T-cell (primary cell): ENCODE data around the gene MTMR3. TPM values are rescaled to one million over a fixed set of nuclear protein-coding genes. Genes with fewer than 3 reads are reported as not detected.

Source experiments
- ATAC-seq, 4 experiments: fragments of 200-7000 bp in 3 of 4; fragments of 150-1000 bp in 1 of 4; cut with Tn5 transposase; replicated peaks in 1 of 4; 1 replicate in 3 of 4; 2 replicates in 1 of 4; pipeline ENCODE4 v1.10.0; 2021; ENCODE audit warnings: moderate library complexity in 3 of 4, mild to moderate bottlenecking in 2 of 4, moderate number of reproducible peaks in 1 of 4
- CTCF ChIA-PET, 2 donors: fragments of 300-600 bp; sonication (Branson Sonifier 250); formaldehyde crosslinking; loops; one replicate each; lab custom pipeline; 2022; ENCODE audit warnings: antibody characterized with exemption in 2 of 2; lab: Charles Lee
- POLR2A ChIA-PET, 2 donors: fragments of 300-600 bp; sonication (Branson Sonifier 250); formaldehyde crosslinking; loops; one replicate each; lab custom pipeline; 2022; ENCODE audit warnings: antibody characterized with exemption in 2 of 2; lab: Charles Lee
- DNase-seq, 35 experiments: peaks; one replicate each; pipeline versions ENCODE4 v3.0.0 to v3.0.0-alpha.2; 2013 to 2023
- H3K27ac ChIP-seq: one replicate; pipeline ENCODE4 v1.5.1; 2013; ENCODE audit warnings: low read length
- H3K27me3 ChIP-seq, 2 experiments: replicated peaks in 1 of 2; 1 replicate in 1 of 2; 2 replicates in 1 of 2; pipeline versions ENCODE4 v1.6.1 to v1.7.0; 2013; ENCODE audit warnings: low read length in 1 of 2, mixed read lengths in 1 of 2; ENCODE audit not compliant: control insufficient read depth in 2 of 2, insufficient read depth in 2 of 2; ENCODE audit errors: extremely low read depth in 1 of 2
- H3K36me3 ChIP-seq, 2 donors: 1 replicate in 1 of 2; 2 replicates in 1 of 2; pipeline versions ENCODE4 v1.6.1 to v1.7.0; 2013; ENCODE audit warnings: low read length in 1 of 2; ENCODE audit not compliant: control insufficient read depth in 2 of 2, insufficient read depth in 1 of 2; ENCODE audit errors: extremely low read depth in 1 of 2
- H3K4me1 ChIP-seq, 2 experiments: 1 replicate in 1 of 2; 2 replicates in 1 of 2; pipeline versions ENCODE4 v1.6.1 to v1.7.0; 2013; ENCODE audit warnings: low read length in 2 of 2, mixed read lengths in 1 of 2; ENCODE audit not compliant: insufficient read depth in 2 of 2, control insufficient read depth in 1 of 2; ENCODE audit errors: extremely low read depth in 1 of 2
- H3K4me3 ChIP-seq, 2 donors: 1 replicate in 1 of 2; 2 replicates in 1 of 2; pipeline versions ENCODE4 v1.5.1 to v1.7.0; 2013; ENCODE audit warnings: mild to moderate bottlenecking in 2 of 2, low read length in 1 of 2, moderate library complexity in 1 of 2; ENCODE audit not compliant: control insufficient read depth in 1 of 2; ENCODE audit errors: extremely low read depth in 1 of 2
- H3K9me3 ChIP-seq: 2 replicates; pipeline ENCODE4 v1.7.0; 2013
- H3K27ac Mint-ChIP-seq, 2 donors: one replicate each; pipeline ENCODE4 v1.8.0; 2020 to 2021; ENCODE audit warnings: mild to moderate bottlenecking in 2 of 2, mixed read lengths in 2 of 2
- H3K27me3 Mint-ChIP-seq, 2 donors: one replicate each; pipeline ENCODE4 v1.8.0; 2021 to 2022; ENCODE audit warnings: mixed read lengths in 2 of 2
- H3K36me3 Mint-ChIP-seq: one replicate; pipeline ENCODE4 v1.8.0; 2021; ENCODE audit warnings: mixed read lengths
- H3K4me1 Mint-ChIP-seq, 3 donors: one replicate each; pipeline ENCODE4 v1.8.0; 2020 to 2022; ENCODE audit warnings: mixed read lengths in 3 of 3, mild to moderate bottlenecking in 1 of 3
- H3K4me3 Mint-ChIP-seq, 3 donors: one replicate each; pipeline ENCODE4 v1.8.0; 2020 to 2022; ENCODE audit warnings: mild to moderate bottlenecking in 3 of 3, mixed read lengths in 3 of 3, moderate library complexity in 3 of 3
- H3K9me3 Mint-ChIP-seq, 3 donors: one replicate each; pipeline ENCODE4 v1.8.0; 2020 to 2022; ENCODE audit warnings: mixed read lengths in 3 of 3
- WGBS: methylation state at CpG from one replicate; pipeline ENCODE4 v1.1.5; 2013; ENCODE audit warnings: missing lambda C conversion rate; ENCODE audit not compliant: insufficient coverage; 5-methylcytosine and 5-hydroxymethylcytosine counted together
- total RNA-seq, 35 experiments: library from RNA in 6 of 35; stranded (reverse) in 6 of 35; fragments of 120-200 nt in 1 of 35; gene quantifications; one replicate each; pipeline versions ENCODE4 v1.2.1 to v1.2.4 and lab custom pipeline; 2013 to 2026

Gene MTMR3
- total RNA-seq, 5 donors from 2014 or later (not counting 1 experiment from before 2014, with no cell fraction given), result 49.2 to 62.7 (median 57.1) TPM

DNA sequence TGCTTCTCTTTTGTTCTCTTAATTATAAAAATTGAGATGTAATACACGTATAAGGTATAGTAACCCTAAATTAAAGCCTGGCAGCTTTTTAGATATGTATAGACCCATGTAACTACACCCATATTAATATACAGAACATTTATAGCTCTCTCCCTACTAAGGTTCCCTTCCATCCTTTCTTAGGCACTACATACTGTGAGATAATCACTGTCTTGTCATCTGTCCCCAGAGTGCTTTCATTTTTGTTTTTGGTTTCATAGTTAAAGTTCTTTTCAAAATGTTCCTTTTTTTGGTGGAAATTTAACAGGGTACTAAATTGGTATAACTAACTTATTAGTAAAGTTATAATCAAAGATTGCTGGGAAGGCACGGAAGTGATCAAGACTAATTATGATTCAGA is 49.2 kb downstream of the MTMR3 start:
- POLR2A ChIA-PET, result no interaction called here

GRCh38 chr22:29933619-29934018 is 50.6 kb downstream of the MTMR3 start:
- Histone ChIP-seq H3K9me3 (no peaks in the 10 kb centered on the region), H3K27ac (no peak overlapping the region), H3K36me3 (no peaks in the 10 kb centered on the region), H3K27me3 (no peaks in the 10 kb centered on the region), H3K4me3 (no peak overlapping the region), H3K4me1 (no peaks in the 10 kb centered on the region)
- Mint-ChIP-seq H3K27ac (no peak overlapping the region), H3K36me3 (no peaks in the 10 kb centered on the region), H3K4me1 (peaks cover 45 to 67% (median 49%) of the 10 kb centered on the region in 3 donors), H3K27me3 (no peaks in the 10 kb centered on the region), H3K9me3 (no peaks in the 10 kb centered on the region), H3K4me3 (no peak overlapping the region)
- ATAC-seq, result no peak
- ChIA-PET CTCF (no interaction called here), POLR2A (interaction anchor here in 1 of 2 donors (0.6 kb wide), 1 partner anchor 9 kb away, joined by 3 read pairs; no protein-coding TSS in a partner anchor)
- WGBS, result no CpG with 5 or more reads among the region's 1 CpG
- DNase-seq, result no peak

More for the DNA sequence above, 49.2 kb downstream of the MTMR3 start:
- no peak for ATAC-seq
- no CpG with 5 or more reads among the region's 2 CpGs for WGBS
- no peaks in the 10 kb centered on the region for H3K4me1 ChIP-seq
- Mint-ChIP-seq H3K36me3 (no peaks in the 10 kb centered on the region), H3K4me1 (peaks cover 40 to 62% (median 45%) of the 10 kb centered on the region in 3 donors), H3K9me3 (no peaks in the 10 kb centered on the region), H3K27me3 (no peaks in the 10 kb centered on the region), H3K4me3 (no peak overlapping the region), H3K27ac (no peak overlapping the region)
- no peaks in the 10 kb centered on the region for H3K36me3 ChIP-seq
- H3K9me3 ChIP-seq, result no peaks in the 10 kb centered on the region
- no peak overlapping the region for H3K27ac ChIP-seq
- DNase-seq, result no peak
- H3K27me3 ChIP-seq, result no peaks in the 10 kb centered on the region
- CTCF ChIA-PET, result no interaction called here
- no peak overlapping the region for H3K4me3 ChIP-seq

GRCh38 chr22:29934596-29934995 is 51.6 kb downstream of the MTMR3 start:
- ATAC-seq (no peak), DNase-seq (no peak)
- Mint-ChIP-seq H3K9me3 (no peaks in the 10 kb centered on the region), H3K27ac (no peak overlapping the region), H3K36me3 (peaks cover 3% of the 10 kb centered on the region), H3K4me1 (peaks cover 47 to 63% (median 51%) of the 10 kb centered on the region in 3 donors), H3K4me3 (no peak overlapping the region), H3K27me3 (no peaks in the 10 kb centered on the region)
- H3K4me1 ChIP-seq, result no peaks in the 10 kb centered on the region
- no peaks in the 10 kb centered on the region for H3K9me3 ChIP-seq
- ChIA-PET CTCF (interaction anchor here in 1 of 2 donors (0.5 kb wide), 1 partner anchor 9 kb away, joined by 3 read pairs; no protein-coding TSS in a partner anchor), POLR2A (no interaction called here)
- H3K27me3 ChIP-seq, result no peaks in the 10 kb centered on the region
- H3K36me3 ChIP-seq, result no peaks in the 10 kb centered on the region
- WGBS, result no CpG with 5 or more reads among the region's 2 CpGs
- H3K27ac ChIP-seq, result no peak overlapping the region
- no peak overlapping the region for H3K4me3 ChIP-seq

- Histone ChIP-seq H3K27ac (no peak overlapping the region), H3K27me3 (no peaks in the 10 kb centered on the region), H3K9me3 (no peaks in the 10 kb centered on the region), H3K4me3 (no peak overlapping the region), H3K36me3 (no peaks in the 10 kb centered on the region), H3K4me1 (no peaks in the 10 kb centered on the region)
- Mint-ChIP-seq H3K27me3 (no peaks in the 10 kb centered on the region), H3K27ac (no peak overlapping the region), H3K4me1 (peaks cover 48 to 62% (median 50%) of the 10 kb centered on the region in 3 donors), H3K9me3 (peaks cover 0 to 3% (median 0%) of the 10 kb centered on the region in 3 donors), H3K4me3 (no peak overlapping the region), H3K36me3 (peaks cover 12% of the 10 kb centered on the region)
- ATAC-seq, result no peak
- WGBS, result no CpG with 5 or more reads among the region's 1 CpG
- POLR2A ChIA-PET, result no interaction called here
- DNase-seq, result no peak
- CTCF ChIA-PET, result no interaction called here
Observed at GRCh38 chr22:29936186-29936585, 53.2 kb downstream of the MTMR3 start.

DNA sequence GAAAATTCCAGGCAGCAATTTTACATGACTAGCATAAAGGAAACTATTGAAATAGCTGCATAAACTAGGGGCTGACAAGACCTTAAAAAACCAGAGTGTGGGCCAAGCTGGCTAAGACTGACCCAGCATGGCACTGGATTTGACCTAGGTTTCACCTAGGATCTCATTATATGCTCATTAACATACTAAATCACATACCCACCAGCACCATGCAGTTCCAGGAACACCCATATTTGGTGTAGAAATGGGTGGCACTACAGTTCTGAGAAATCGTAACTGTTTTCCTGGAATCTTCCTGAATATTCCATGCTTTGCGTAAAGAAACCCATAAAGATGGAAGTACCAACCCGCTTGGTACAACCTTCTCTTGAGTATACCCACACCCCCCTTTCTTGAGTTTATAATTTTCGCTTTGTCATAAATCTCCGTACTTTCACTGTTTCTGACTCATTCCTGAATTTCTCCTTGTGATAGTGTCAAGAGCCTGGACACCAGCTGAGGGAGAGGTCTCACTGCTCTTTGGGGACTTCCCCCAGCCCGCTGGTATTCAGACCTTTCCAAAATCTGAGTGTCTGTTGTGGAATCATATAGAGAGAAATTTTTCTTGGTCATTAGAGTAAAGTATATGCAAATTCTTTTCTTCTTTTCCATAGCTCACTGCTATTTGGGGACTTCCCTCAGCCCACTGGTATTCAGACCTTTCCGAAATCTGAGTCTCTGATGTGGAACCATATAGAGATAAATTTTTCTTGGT is 55.1 kb downstream of the MTMR3 start:
- no peaks in the 10 kb centered on the region for H3K27me3 ChIP-seq
- WGBS, result 73% methylated on average over 3 of the region's 7 CpGs
- DNase-seq (no peak), ATAC-seq (no peak)
- H3K27ac Mint-ChIP-seq, result no peak overlapping the region
- peaks cover 17% of the 10 kb centered on the region for H3K36me3 Mint-ChIP-seq
- CTCF ChIA-PET, result interaction anchor here in 1 of 2 donors (0.6 kb wide), 1 partner anchor 1236 kb away, joined by 4 read pairs; no protein-coding TSS in a partner anchor
- H3K4me3 ChIP-seq, result no peak overlapping the region
- H3K27ac ChIP-seq, result no peak overlapping the region
- H3K36me3 ChIP-seq, result no peaks in the 10 kb centered on the region
- H3K4me1 ChIP-seq, result no peaks in the 10 kb centered on the region
- H3K9me3 ChIP-seq, result no peaks in the 10 kb centered on the region
- H3K4me1 Mint-ChIP-seq, result peaks cover 48 to 65% (median 53%) of the 10 kb centered on the region in 3 donors
- peaks cover 0 to 10% (median 3%) of the 10 kb centered on the region in 3 donors for H3K9me3 Mint-ChIP-seq
- POLR2A ChIA-PET, result no interaction called here
- no peak overlapping the region for H3K4me3 Mint-ChIP-seq
- H3K27me3 Mint-ChIP-seq, result no peaks in the 10 kb centered on the region

DNA sequence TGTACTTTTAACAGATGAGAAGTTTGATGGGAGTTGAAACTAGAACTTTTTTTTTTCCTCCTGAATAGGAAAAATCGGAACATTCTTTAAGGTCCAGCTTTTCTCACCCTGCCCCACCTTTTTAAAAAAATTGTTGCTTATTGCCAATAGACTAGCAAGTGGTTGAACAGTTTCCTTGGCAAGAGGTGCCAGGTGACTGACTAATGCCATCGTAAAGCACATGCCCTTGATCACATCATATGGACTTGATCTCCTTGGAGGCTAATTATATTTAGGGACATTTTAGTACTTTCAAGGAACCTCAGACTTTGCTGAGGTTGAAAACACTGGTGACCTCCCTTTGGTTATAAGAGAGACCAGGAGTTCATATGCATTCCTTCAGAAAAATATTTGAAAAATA is 57.6 kb downstream of the MTMR3 start:
- Mint-ChIP-seq H3K27me3 (no peaks in the 10 kb centered on the region), H3K27ac (no peak overlapping the region), H3K4me1 (peaks cover 50 to 58% (median 53%) of the 10 kb centered on the region in 3 donors), H3K9me3 (peaks cover 0 to 10% (median 3%) of the 10 kb centered on the region in 3 donors), H3K36me3 (peaks cover 17% of the 10 kb centered on the region), H3K4me3 (no peak overlapping the region)
- peaks cover 6 to 8% of the 10 kb centered on the region in 2 experiments for H3K4me1 ChIP-seq
- H3K4me3 ChIP-seq, result no peak overlapping the region
- H3K9me3 ChIP-seq, result no peaks in the 10 kb centered on the region
- ATAC-seq (no peak), DNase-seq (no peak)
- ChIA-PET CTCF (no interaction called here), POLR2A (no interaction called here)
- 100% methylated on average over 1 of the region's 2 CpGs for WGBS
- no peak overlapping the region for H3K27ac ChIP-seq
- H3K36me3 ChIP-seq, result no peaks in the 10 kb centered on the region
- H3K27me3 ChIP-seq, result no peaks in the 10 kb centered on the region
